Smooth muscle cell (in vitro differentiated cells): ENCODE results near the gene KYNU. TPM values are rescaled to one million over a fixed set of nuclear protein-coding genes. Genes with fewer than 3 reads are reported as not detected.

Experiments
- DNase-seq: peaks from one replicate; lab custom pipeline; 2025; ENCODE audit not compliant: unreplicated experiment; lab: John Stamatoyannopoulos, UW
- H2AFZ ChIP-seq: fragments of 200-600 bp; sonication (generic); 2 replicates; pipeline ENCODE4 v1.6.0; 2016; ENCODE audit warnings: antibody characterized with exemption, low read depth, mild to moderate bottlenecking
- H3F3A ChIP-seq: fragments of 200-600 bp; sonication (generic); 2 replicates; pipeline ENCODE4 v1.6.0; 2017; ENCODE audit warnings: antibody characterized with exemption, low read depth
- H3K27ac ChIP-seq: fragments of 200-600 bp; sonication (generic); 2 replicates; pipeline ENCODE4 v1.5.1; 2016; ENCODE audit warnings: low read depth, mild to moderate bottlenecking
- H3K27me3 ChIP-seq: fragments of 200-600 bp; sonication (generic); 2 replicates; pipeline ENCODE4 v1.6.1; 2016; ENCODE audit warnings: low read depth, mild to moderate bottlenecking
- H3K36me3 ChIP-seq: fragments of 200-600 bp; sonication (generic); 2 replicates; pipeline ENCODE4 v1.5.1; 2016; ENCODE audit warnings: low read depth
- H3K4me1 ChIP-seq: fragments of 200-600 bp; sonication (generic); 2 replicates; pipeline ENCODE4 v1.5.1; 2016; ENCODE audit warnings: low read depth
- H3K4me2 ChIP-seq: fragments of 200-600 bp; sonication (generic); 2 replicates; pipeline ENCODE4 v1.6.0; 2016; ENCODE audit warnings: mild to moderate bottlenecking
- H3K4me3 ChIP-seq: fragments of 200-600 bp; sonication (generic); 2 replicates; pipeline ENCODE4 v1.5.1; 2016; ENCODE audit warnings: mild to moderate bottlenecking
- H3K79me2 ChIP-seq: fragments of 200-600 bp; sonication (generic); 2 replicates; pipeline ENCODE4 v1.6.0; 2016; ENCODE audit warnings: low read depth, mild to moderate bottlenecking
- H3K9ac ChIP-seq: fragments of 200-600 bp; sonication (generic); 2 replicates; pipeline ENCODE4 v1.6.0; 2016; ENCODE audit warnings: low read depth
- H3K9me3 ChIP-seq: fragments of 200-600 bp; sonication (generic); replicated peaks from 2 replicates; pipeline ENCODE4 v1.5.1; 2016; ENCODE audit warnings: low read depth
- H4K20me1 ChIP-seq: fragments of 200-600 bp; sonication (generic); 2 replicates; pipeline ENCODE4 v1.6.0; 2016; ENCODE audit warnings: low read depth
- CTCF ChIP-seq: fragments of 200-600 bp; sonication (generic); IDR thresholded peaks from 2 replicates; pipeline ENCODE4 v1.5.1; 2017; ENCODE audit warnings: borderline replicate concordance, mild to moderate bottlenecking, antibody characterized with exemption; ENCODE audit not compliant: insufficient read depth, poor library complexity, severe bottlenecking
- WGBS: methylation state at CpG from one replicate; pipeline ENCODE4 v1.1.7; 2016; ENCODE audit warnings: low lambda C conversion rate; 5-methylcytosine and 5-hydroxymethylcytosine counted together
- polyA plus RNA-seq: library from polyadenylated mRNA; unstranded; fragments of >200 nt; fragmentation: Nextera tagmentation; extraction: Ambion mirVana; gene quantifications from 2 replicates; pipeline ENCODE4 v1.2.1, GENCODE V29; 2016
- total RNA-seq: library from RNA; depleted of rRNA; stranded (reverse); fragments of >200 nt; gene quantifications from 2 replicates; pipeline ENCODE4 v1.2.3, GENCODE V29; 2014

The KYNU gene
- total and polyA plus RNA-seq, 2 experiments from 2014 or later: 5.7 to 16.0 TPM

- Histone ChIP-seq H4K20me1 (no peaks in the 10 kb centered on the region), H3K9me3 (no peaks in the 10 kb centered on the region), H3K79me2 (no peaks in the 10 kb centered on the region), H3K9ac (no peak overlapping the region), H3F3A (peaks cover 5% of the 10 kb centered on the region), H2AFZ (no peak overlapping the region), H3K27ac (no peak overlapping the region), H3K4me2 (no peak overlapping the region), H3K4me3 (no peak overlapping the region), H3K4me1 (peaks cover 8% of the 10 kb centered on the region), H3K36me3 (no peaks in the 10 kb centered on the region), H3K27me3 (no peaks in the 10 kb centered on the region)
- 92% methylated on average over 5 of the region's 5 CpGs for WGBS
- no peak for TF ChIP-seq CTCF
- DNase-seq: no peak
Observed at GRCh38 chr2:142869461-142870106, 7.9 kb upstream of the KYNU start.

GRCh38 chr2:142870526-142870925 lies 6.9 kb upstream of the KYNU start:
- peak overlapping the region; percentile 23 for H2AFZ ChIP-seq
- no peak for DNase-seq
- H3K4me1 ChIP-seq: peaks cover 8% of the 10 kb centered on the region

DNA sequence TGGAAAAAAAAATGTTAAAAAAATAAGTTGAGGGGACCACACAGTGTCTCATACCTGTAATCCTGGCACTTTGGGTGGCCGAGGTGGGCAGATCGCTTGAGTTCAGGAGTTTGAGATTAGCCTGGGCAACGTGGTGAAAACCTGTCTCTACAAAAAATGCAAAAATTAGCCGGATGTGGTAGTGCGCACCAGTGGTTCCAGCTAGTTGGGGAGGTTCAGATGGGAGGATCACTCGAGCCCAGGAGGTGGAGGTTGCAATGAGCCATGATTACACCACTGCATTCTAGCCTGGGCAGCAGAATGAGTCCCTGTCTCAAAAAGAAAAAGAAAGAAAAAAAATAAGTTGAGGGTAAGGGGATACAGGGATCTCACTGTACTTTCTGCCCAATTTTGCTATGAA lies 6.1 kb upstream of the KYNU start:
- H3K9me3 ChIP-seq: no peaks in the 10 kb centered on the region
- no peaks in the 10 kb centered on the region for H3K27me3 ChIP-seq

More at GRCh38 chr2:142870526-142870925, 6.9 kb upstream of the KYNU start:
- TF ChIP-seq CTCF: no peak
- H3K9me3 ChIP-seq: no peaks in the 10 kb centered on the region
- no peaks in the 10 kb centered on the region for H3K27me3 ChIP-seq
- H3K4me3 ChIP-seq: no peak overlapping the region
- no peak overlapping the region for H3K27ac ChIP-seq
- no peaks in the 10 kb centered on the region for H4K20me1 ChIP-seq
- H3F3A ChIP-seq: peaks cover 12% of the 10 kb centered on the region
- H3K79me2 ChIP-seq: no peaks in the 10 kb centered on the region
- H3K9ac ChIP-seq: no peak overlapping the region
- H3K36me3 ChIP-seq: no peaks in the 10 kb centered on the region
- 94% methylated on average over 2 of the region's 2 CpGs for WGBS
- H3K4me2 ChIP-seq: no peak overlapping the region

More for the DNA sequence above, 6.1 kb upstream of the KYNU start:
- no peak for TF ChIP-seq CTCF
- 95% methylated on average over 6 of the region's 6 CpGs for WGBS
- Histone ChIP-seq H3F3A (peaks cover 14% of the 10 kb centered on the region), H3K79me2 (no peaks in the 10 kb centered on the region), H2AFZ (no peak overlapping the region), H3K27ac (no peak overlapping the region), H3K4me3 (no peak overlapping the region), H3K4me2 (no peak overlapping the region), H3K36me3 (no peaks in the 10 kb centered on the region), H3K4me1 (peaks cover 11% of the 10 kb centered on the region), H3K9ac (no peak overlapping the region), H4K20me1 (no peaks in the 10 kb centered on the region)
- no peak for DNase-seq
